Fibroblast of skin of right quadriceps (primary cell): ENCODE measurements around the gene SLC38A1.
"Not testable (repeated sequence)": the region's sequence is repeated elsewhere in the genome, so short reads cannot be mapped to it uniquely, and the experiment has no call there.

Experiments
- DNase-seq: peaks from one replicate; pipeline ENCODE4 v3.0.0-alpha.2; 2013

SLC38A1 gene

GRCh38 chr12:46263140-46264016 lies 5.5 kb downstream of the SLC38A1 start:
- no peak for DNase-seq

DNA sequence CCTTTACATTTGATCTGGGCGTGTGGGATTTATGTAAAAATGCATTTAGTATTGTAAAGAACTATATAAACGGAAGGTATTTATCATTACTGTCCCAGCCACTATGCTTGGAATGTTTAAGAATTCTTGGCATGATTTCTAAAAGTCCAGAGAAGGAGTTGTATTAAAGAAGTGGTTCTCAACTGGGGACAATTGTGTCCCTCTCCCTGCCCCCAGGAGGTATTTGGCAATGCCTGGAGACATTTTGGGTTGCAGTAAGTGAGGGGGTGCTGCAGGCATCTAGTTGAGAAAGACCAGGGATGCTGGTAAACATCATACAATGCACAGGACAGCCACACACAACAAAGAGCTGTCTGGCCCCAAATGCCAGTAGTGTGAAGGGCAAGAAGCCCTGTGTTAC lies 7.2 kb downstream of the SLC38A1 start:
- peak; percentile 39 for DNase-seq

DNA sequence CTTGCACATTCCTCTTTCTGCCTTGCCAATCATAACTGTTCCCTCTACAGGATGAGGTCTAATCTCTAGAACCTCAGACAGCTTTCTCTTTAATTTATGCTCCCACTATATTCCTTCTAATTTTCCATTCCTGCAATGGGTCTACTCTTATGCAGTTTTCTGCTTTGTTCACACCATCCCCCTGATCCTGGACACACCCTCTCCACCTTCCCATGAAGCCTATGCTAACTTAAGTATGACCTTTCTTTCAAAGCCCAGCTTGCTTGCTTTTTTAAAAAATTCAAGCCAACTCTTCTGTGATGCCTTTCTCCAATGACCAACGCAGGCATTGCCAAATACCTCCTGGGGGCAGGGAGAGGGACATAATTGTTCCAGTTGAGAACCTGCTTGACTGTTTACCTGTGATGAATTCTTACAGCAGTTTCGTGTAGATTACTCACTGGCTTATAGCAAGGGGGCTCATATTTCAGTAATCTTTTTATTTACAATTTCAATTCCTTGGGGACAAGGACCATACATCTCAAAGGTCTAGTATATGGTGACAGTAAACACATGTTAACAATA lies 7.8 kb downstream of the SLC38A1 start:
- no peak for DNase-seq

DNA sequence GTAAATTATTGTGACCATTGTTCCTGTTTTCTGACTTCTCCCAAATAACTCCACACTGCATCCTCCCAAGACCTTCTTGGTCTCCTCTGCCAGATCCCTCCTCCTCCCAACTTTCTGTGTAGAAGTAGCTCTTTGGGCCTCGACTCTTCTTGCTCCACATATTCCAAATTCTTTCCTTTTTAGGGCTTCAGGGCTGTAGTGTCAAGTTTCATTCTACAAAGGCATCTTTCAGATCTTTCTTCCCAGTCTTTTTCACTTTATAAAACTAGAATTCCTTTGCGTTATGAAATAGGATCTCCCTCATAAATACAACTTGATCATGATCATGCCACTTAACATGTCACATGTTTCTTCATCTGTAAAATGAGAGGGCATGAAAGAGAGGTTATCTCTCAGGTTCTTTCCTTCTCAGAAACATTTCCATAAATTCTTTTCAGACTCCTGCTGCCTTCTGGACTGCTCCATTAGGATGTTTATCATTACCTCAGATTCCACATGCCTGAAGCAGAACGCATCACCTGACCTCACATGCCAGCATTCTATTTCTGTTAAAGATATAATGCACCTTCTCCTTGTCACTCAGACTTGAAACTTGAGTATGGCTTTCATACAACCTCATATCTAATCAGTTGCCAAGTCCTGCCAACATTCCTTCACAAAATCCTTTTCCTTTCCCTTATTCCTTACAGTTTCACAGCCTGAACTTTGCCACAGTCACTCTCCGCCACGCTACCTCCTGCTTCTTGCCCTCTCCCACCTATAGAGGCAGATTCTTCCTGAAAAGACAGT lies 8.5 kb downstream of the SLC38A1 start:
- DNase-seq = peak; percentile 82

- DNase-seq = no peak
Observed at GRCh38 chr12:46259713-46260112, 9.1 kb downstream of the SLC38A1 start.

DNA sequence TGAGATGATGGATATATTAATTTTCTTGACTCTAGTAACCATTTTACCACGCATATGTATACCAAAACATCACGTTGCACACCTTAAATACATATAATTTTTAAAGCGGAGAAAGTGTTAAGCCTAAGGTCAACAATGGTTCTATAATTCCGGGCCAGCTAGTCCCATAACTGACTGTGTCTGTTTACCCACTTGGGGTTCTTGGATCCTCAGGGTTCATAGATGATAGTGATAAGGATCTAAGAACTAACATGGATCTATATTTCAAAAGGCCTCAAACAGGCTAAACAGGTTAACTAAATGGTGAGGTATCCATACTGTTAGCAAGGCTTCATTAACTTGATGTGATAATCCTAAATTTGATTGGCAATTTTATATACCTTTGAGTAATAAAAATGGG lies 9.8 kb downstream of the SLC38A1 start:
- no peak for DNase-seq

GRCh38 chr12:46258129-46258528 lies 10.7 kb downstream of the SLC38A1 start:
- DNase-seq = no peak

DNA sequence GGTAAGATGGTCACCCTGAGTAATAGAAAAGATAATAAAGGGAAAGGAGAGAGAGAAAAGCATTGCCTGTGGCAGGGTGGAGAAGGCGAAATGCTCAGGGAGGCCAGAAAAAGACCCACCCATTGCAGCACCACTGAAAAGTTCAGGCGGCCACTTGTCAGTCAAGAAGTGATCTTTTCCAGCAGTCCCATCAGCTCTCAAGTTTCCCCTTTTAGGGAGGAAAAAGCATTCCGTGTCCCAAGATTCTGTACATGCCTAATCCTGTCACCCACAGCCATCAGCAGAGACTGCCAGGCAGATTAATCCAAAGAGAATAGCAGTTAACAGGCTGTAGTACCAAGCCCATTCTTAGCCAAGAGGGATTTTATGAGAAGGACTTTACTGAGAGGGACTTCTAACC lies 11.9 kb downstream of the SLC38A1 start:
- DNase-seq = no peak

GRCh38 chr12:46253544-46254162 lies 15.2 kb downstream of the SLC38A1 start:
- DNase-seq = no peak

- not testable (repeated sequence) for DNase-seq
Observed at GRCh38 chr12:46251994-46252393, 16.8 kb downstream of the SLC38A1 start.

- not testable (repeated sequence) for DNase-seq
Observed at GRCh38 chr12:46249960-46250359, 18.9 kb downstream of the SLC38A1 start.

GRCh38 chr12:46246021-46246700 lies 22.7 kb downstream of the SLC38A1 start:
- no peak for DNase-seq

DNA sequence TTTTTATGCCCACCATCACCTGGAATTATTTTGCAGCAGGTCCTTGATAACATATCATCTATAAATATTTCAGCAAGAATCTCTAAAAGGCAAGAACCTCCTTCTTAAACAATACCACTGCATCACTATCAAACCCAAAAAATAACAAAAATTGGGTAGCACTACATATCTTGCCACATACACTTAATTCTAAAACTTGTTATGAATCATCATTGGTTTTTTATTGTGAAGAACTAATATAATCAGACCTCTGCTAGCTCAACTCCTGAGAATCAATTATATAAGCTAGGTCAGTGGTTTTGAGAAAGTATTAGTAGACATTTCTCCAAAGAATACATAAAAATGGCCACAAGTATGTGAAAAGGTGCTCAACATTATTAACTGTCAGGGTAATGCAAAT lies 23.8 kb downstream of the SLC38A1 start:
- DNase-seq = no peak

DNA sequence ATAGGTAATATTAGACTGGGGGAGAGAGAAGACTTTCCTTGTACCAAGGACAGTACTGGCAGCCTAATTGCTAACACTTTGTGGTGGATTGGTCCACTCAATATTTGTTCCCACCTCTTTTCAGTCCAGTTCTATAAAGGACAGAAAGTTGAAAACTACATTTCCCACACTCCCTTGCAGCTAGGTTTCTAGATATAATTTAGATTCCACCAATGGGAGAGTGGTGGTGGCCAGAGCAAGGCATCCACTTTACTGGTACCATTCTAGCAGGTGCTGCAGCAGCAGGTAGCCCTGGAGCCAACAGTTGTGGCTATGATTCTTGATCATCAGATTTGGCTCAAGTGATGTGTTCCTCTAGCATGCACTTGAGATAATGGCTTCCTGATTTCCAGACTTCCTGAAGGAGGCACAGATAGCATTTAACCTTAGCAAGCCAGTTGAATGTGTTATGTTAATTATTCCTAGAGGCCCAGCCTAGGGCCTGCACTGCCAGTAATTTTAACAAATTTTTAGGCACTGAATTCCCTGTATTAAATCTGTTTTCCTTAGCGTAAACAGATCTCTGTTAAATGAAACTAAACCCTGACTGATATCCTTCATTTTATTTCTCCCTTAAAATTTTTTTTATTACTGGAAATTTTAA lies 24.4 kb downstream of the SLC38A1 start:
- no peak for DNase-seq

DNA sequence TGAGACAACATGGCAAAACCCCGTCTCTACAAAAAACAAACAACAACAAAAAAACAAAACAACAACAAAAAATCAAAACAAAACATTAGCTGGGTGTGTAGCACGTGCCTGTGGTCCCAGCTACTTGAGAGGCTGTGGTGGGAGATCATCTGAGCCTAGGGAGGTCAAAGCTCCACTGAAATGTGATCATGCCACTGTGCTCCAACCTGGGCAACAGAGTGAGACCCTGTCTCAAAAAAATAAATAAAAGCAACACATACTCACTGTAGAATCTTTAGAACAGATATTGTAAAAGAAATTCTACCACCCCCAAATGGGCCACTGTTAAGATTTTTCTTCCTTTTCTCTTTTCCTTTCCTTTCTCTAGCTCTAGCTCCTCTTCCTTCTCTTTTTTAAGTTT lies 26.3 kb downstream of the SLC38A1 start:
- no peak for DNase-seq

GRCh38 chr12:46240436-46240835 lies 28.4 kb downstream of the SLC38A1 start:
- DNase-seq = no peak

GRCh38 chr12:46238821-46239220 lies 30.0 kb downstream of the SLC38A1 start:
- no peak for DNase-seq

- DNase-seq = no peak
Observed at GRCh38 chr12:46237371-46238045, 31.3 kb downstream of the SLC38A1 start.

GRCh38 chr12:46234000-46234399 lies 34.8 kb downstream of the SLC38A1 start:
- DNase-seq = no peak

DNA sequence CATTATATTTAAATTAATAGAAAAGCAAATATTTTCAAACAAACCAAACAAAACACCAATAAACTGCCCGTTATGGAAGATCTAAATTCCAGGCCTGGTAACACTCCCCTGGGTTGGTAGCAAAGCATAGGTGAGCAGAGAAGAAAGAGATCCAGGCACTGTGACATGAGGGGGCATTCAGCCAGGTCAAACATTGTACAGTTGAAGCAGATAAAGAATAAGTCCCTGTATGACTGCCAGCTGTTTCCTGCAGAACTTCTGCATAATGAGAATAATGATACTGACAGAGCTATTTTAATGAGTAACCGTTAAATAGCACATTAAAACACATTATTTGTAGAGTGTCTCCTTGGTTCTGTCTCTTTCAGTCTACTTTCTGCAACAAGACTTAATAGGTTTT lies 35.4 kb downstream of the SLC38A1 start:
- DNase-seq = no peak

GRCh38 chr12:46230983-46231382 lies 37.9 kb downstream of the SLC38A1 start:
- DNase-seq = no peak

GRCh38 chr12:46230306-46230705 lies 38.5 kb downstream of the SLC38A1 start:
- no peak for DNase-seq
